ENCODE results near the gene LRPAP1.

- TF ChIP-seq POLR2A (IDR thresholded peaks at IDR 0.05) (no peak), CTCF (IDR thresholded peaks at IDR 0.05) (no peak), EP300 (IDR thresholded peaks at IDR 0.05) (no peak)
These were observed 824 bp downstream of the LRPAP1 start for GRCh38 chr4:3531318-3531878.

All from ovary (tissue), 3 donors.